GM19467 (cell line): ENCODE measurements around the gene CFAP43.
"Not testable (repeated sequence)": the region's sequence is repeated elsewhere in the genome, so short reads cannot be mapped to it uniquely, and the experiment has no call there.

Source experiments
- ATAC-seq: cut with Tn5 transposase; IDR thresholded peaks from one replicate; pipeline ENCODE4 v1.9.1; 2021; ENCODE audit warnings: mild to moderate bottlenecking, moderate library complexity; ENCODE audit not compliant: unreplicated experiment

Gene CFAP43

DNA sequence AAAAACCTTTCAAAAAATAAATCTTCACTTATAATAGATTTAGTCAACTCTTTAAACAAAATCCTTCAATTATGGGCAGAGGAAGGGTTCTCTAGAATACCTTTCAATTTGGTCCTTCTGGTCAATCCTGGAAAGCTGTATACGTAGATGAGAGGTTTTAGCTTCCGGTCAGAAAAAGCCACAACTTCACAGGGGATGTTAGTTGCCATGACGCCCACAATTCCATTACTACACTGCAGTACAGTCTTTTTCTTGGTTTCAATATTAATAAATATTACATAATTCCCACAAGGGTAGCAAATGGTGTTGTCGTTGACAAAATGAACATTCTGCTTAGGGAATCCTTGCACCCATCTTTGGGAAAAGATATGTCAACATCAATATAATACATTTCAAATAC, 1.7 kb downstream of the CFAP43 start:
- ATAC-seq: no peak

GRCh38 chr10:104223304-104223703, 8.9 kb downstream of the CFAP43 start:
- ATAC-seq: no peak

GRCh38 chr10:104220522-104220921, 11.6 kb downstream of the CFAP43 start:
- ATAC-seq: no peak

DNA sequence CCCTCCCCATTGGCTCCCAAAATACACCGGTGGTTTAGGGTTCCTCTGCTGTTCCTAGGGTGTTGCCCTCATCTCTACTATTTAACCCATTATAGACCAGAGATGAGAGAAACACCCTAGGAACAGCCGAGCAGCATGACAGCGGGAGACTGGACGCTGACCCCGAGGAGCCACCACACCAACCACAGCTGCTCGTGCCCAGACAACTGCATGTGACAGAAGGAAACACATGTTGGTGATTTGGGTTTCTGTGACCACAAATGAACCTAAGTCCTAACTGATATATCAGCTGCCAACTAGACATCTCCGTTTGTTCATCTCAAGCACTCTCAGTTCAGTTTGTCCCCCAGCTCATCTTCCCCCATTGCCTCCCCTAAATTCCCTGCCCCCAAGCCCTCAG, 13.4 kb downstream of the CFAP43 start:
- no peak for ATAC-seq

- ATAC-seq: no peak
Observed at GRCh38 chr10:104216631-104217030, 15.5 kb downstream of the CFAP43 start.

DNA sequence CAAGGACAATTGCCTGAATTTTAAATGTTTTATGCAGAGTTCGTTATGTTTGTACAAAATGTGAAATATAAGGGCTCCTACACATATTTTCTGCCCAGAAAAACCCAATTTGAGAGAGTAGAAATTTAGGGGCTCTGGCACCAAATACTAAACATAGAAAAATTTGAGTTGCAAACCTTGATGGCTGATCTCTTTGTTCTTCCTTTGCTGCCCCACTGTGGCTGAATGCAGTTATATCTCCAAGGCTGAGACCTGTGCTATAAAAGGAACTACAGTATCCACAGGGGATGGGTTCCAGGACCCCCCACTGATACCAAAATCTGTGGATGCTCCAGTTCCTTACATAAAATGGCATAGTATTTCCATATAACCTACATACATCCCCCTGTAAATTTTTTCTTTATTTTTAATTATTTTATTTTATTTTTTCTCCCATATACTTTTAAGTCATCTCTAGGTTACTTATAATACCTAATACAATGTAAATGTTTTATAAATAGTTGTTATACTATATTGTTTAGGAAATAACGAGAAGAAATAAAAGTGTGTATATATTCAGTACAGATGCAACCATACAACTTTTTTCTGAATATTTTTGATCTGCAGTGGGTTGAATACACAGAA, 22.5 kb downstream of the CFAP43 start:
- no peak for ATAC-seq

DNA sequence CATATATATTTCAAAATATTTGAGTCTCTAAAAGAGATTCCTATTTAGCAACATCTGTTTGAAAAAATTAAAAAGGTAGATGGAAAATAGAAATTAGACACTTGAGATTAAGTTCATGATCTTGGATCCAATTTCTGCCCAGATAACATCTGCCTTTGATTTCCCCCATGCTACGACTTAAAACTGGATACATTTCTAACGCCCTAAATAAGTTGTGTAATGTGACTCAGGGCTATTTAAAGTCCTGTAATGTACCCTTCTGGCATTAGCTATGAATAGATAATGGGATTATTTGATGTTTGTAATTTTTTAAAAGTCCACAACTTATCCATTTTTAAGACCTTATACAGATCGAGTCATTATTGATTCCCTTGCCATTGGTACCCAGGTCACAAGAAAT, 23.4 kb downstream of the CFAP43 start:
- ATAC-seq: no peak

GRCh38 chr10:104202231-104202630, 29.9 kb downstream of the CFAP43 start:
- ATAC-seq: no peak

DNA sequence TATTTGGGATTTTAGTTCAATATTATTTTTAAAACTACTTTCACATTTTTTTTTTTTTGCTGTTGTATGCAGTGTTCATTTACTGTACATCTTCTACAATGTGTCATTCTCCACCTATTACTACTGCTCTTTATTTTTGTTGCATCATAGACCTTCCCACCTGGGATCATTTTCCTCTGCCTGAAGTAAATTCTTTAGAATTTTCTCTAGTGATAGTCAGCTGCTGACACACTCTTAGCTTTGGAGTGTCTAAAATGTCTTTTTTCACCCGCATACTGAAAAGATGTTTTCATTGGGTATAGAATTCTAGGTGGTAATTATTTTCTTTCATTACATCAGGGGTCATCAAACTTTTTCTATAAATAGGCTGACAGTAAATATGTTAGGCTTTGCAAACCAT, 30.5 kb downstream of the CFAP43 start:
- no peak for ATAC-seq

DNA sequence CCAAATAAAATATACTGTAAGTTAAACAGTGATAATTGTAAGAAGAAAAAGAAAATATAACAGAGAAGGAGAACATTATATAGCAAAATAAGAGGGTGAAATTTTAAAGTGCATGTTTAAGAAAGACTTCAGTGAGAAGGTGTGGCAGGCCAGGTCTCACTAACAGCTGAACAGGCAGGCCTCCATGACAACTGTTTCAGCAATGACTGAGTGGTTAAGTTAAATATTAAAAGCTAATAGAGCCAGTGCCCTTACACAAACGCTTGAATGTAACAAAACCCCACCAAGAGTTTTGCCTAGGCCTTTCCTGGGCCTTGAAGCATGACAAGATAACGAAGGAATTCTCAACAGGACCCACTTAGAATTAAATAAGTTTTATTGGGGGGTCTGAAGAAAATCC, 32.6 kb downstream of the CFAP43 start:
- no peak for ATAC-seq

- no peak for ATAC-seq
Observed at GRCh38 chr10:104197364-104197763, 34.8 kb downstream of the CFAP43 start.

DNA sequence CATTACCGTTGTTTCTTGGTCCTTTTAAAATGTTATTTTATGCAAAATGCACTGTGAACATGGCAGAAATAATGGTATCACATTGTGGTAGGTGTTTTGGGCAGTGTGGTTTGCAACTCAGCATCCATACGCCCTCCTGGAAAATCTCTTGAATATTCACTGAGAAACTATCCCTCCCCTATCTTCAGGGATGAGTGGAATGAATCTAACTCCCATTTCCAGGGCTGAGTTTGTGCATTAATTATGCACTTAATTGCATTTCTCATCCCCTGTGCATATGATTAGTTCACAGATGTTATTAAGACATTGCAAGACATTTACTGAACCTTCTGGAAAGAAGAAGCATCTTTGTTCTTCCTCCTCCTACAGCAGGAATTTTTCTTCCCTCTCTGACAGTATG, 36.5 kb downstream of the CFAP43 start:
- ATAC-seq: no peak

GRCh38 chr10:104193787-104194186, 38.4 kb downstream of the CFAP43 start:
- ATAC-seq: no peak

DNA sequence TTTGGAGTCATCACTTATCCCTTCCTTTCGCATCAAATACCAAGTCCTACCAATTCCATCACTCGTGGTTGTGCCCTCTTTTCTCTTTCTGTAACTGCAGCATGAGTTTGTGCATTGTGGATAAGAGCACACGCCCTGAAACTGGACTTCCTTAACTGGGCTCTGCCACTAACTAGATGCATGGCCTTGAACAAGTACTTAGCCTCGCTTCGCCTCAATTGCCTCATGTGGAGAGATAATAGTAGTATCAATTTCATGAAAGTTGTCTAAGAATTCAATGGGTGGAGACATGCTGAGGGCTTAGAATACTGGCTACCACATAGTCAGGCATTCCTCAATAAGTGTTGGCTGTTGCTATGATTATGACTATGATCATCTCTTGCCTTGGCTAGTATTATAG, 41.5 kb downstream of the CFAP43 start:
- ATAC-seq: no peak

DNA sequence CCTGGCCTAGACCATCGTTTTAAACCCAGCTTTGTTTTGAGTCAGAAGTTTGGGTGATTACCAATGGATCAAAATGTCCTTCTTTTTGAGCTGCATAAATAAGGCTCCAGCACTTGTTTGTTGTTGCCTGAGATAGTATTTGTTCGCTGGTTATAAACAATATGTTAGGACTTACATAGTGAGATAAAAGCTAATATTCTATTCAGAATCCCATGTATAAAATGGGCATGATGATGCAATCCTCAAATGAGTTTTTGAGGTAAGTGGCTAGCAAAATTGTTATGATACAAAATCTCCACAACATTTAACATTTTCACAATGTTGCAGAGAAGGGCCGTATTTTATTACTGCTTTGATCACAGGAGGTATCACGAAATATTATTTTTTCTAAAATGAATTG, 48.5 kb downstream of the CFAP43 start:
- no peak for ATAC-seq

GRCh38 chr10:104174136-104174535, 58.0 kb downstream of the CFAP43 start:
- ATAC-seq: not testable (repeated sequence)

DNA sequence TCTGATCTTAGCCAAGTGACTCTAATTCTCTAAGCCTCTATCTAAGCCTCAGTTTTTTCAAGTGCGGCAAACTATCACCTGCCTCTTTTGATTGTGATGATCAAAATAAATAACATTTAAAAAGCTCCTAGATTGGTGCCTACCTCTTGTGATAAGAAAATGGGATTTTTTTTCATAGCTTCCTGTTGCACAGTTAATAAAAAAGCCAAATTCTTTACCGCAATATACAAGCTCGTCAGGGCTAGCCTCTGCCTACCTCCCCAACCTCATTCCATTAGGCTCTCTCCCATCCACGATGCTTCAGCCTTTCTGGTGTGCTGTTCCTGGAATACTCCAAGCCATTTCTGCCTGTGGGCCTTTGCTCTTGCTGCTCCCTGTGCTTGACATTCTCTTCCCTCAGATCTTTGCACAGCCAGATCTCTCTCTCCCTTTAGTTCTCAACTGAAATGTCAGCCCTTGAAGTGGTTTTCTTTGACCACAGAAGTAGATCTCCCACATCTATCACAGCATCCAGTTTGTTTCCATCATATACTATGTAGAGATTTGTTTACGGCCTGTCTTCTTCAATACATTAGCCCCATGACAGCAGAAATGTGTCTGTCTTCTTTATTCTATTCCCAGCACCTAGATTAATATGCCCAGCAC, 61.4 kb downstream of the CFAP43 start:
- no peak for ATAC-seq

- ATAC-seq: no peak
Observed at GRCh38 chr10:104155591-104155990, 76.6 kb downstream of the CFAP43 start.

- no peak for ATAC-seq
Observed at GRCh38 chr10:104151737-104152136, 80.4 kb downstream of the CFAP43 start.

- no peak for ATAC-seq
Observed at GRCh38 chr10:104150139-104150538, 82.0 kb downstream of the CFAP43 start.

DNA sequence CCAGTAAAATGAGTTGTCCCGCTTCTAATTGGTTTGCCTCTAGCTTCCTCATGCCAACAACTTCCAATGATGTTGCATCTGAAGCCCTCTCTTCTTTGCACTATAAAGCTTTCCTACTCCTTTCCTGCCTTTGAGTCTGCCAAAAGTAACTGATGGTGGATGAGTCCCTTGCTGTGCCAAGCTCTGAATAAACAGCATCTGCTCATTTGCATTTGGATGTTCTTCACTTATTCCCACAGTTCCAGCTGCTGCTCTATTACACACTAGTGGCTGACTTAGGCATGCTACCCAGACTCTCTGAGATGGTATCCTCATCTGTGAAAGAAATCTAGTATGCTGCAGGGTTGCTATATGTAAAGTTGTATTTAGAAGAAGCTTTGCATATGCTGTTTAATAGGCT, 85.3 kb downstream of the CFAP43 start:
- ATAC-seq: no peak

- no peak for ATAC-seq
Observed at GRCh38 chr10:104144931-104145330, 87.2 kb downstream of the CFAP43 start.

DNA sequence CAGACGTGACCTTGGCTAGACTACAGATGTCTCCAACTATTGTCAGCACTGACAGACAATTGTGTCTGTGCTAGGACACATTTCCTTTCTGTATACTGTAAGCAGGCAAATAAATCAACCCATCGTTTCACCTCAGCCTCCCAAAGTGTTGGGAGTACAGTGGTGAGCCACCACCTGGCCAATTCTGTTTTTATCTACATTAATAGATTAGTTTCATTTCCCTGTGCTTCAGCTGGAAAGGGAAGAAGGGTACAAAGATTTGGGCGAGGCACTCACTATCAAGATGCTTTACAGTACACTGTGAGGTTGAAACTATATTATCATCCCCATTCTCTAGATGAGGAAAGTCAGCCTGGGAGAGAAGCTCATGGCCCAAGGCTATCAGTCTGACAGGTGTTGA, 88.3 kb downstream of the CFAP43 start:
- no peak for ATAC-seq
